GM12891 (cell line): Measurements from ENCODE around the gene RNF213.

ENCODE experiments used
- PAX5 ChIP-seq: IDR thresholded peaks from 2 replicates; pipeline ENCODE4 v1.6.1; 2011; ENCODE audit warnings: low read length, moderate library complexity, mild to moderate bottlenecking; ENCODE audit not compliant: insufficient read depth, severe bottlenecking
- POLR2A ChIP-seq: IDR thresholded peaks from 2 replicates; pipeline ENCODE4 v1.6.1; 2011; ENCODE audit warnings: low read depth, low read length, control low read depth
- POLR2AphosphoS5 ChIP-seq: IDR thresholded peaks from 2 replicates; pipeline ENCODE4 v1.6.1; 2011; ENCODE audit warnings: low read depth, low read length, control low read depth
- POU2F2 ChIP-seq: IDR thresholded peaks from 2 replicates; pipeline ENCODE4 v1.6.1; 2011; ENCODE audit warnings: low read depth, mild to moderate bottlenecking, control low read depth, low read length, moderate library complexity
- SPI1 ChIP-seq: IDR thresholded peaks from 2 replicates; pipeline ENCODE4 v1.6.1; 2011; ENCODE audit warnings: low read depth, low read length, control low read depth
- TAF1 ChIP-seq: IDR thresholded peaks from 2 replicates; pipeline ENCODE4 v1.6.1; 2011; ENCODE audit warnings: low read depth, low read length, control low read depth

- TF ChIP-seq TAF1: no peak
- no peak for TF ChIP-seq POLR2A
- no peak for TF ChIP-seq POLR2AphosphoS5
- no peak for TF ChIP-seq PAX5
- TF ChIP-seq POU2F2: no peak
- TF ChIP-seq SPI1: no peak
Observed at GRCh38 chr17:80294210-80294609, 33.6 kb downstream of the RNF213 start.
